IMR-90 (cell line): Measurements from ENCODE around the gene NOM1. TPM values are rescaled to one million over a fixed set of nuclear protein-coding genes. Genes with fewer than 3 reads are reported as not detected.

Experiments
- ATAC-seq: fragments of 200-7000 bp; cut with Tn5 transposase; 2 replicates; pipeline ENCODE4 v1.9.1; 2020; ENCODE audit warnings: low read depth, mild to moderate bottlenecking, moderate library complexity
- BruUV-seq: library from RNA; stranded (reverse); fragments of 400-500 nt; replicated peaks from 2 replicates; lab custom pipeline; 2021; lab: Mats Ljungman, UMichigan
- CTCF ChIA-PET: fragments of 300-600 bp; formaldehyde crosslinking; extraction: SDS; loops from one replicate; lab custom pipeline; 2021; ENCODE audit warnings: antibody characterized with exemption; lab: Yijun Ruan, JAX
- POLR2A ChIA-PET: fragments of 300-600 bp; sonication (Branson Sonifier 250); formaldehyde crosslinking; loops from one replicate; lab custom pipeline; 2022; ENCODE audit warnings: antibody characterized with exemption; ENCODE audit not compliant: unreplicated experiment; lab: Charles Lee
- DNase-seq: peaks from one replicate; pipeline ENCODE4 v3.0.0; 2013
- H2AFZ ChIP-seq: replicated peaks from 2 replicates; pipeline ENCODE3; 2013; ENCODE audit warnings: low read length, mild to moderate bottlenecking; ENCODE audit not compliant: poor library complexity
- H2AK5ac ChIP-seq: 2 replicates; pipeline ENCODE4 v1.6.1; 2013; ENCODE audit warnings: low read depth, low read length, inconsistent platforms
- H2AK9ac ChIP-seq: replicated peaks from 2 replicates; pipeline ENCODE3; 2013; ENCODE audit warnings: mild to moderate bottlenecking, low read depth, low read length, moderate library complexity; ENCODE audit not compliant: poor library complexity
- H2BK120ac ChIP-seq: 2 replicates; pipeline ENCODE4 v1.6.1; 2013; ENCODE audit warnings: low read depth, low read length, inconsistent platforms
- H2BK15ac ChIP-seq: 3 replicates; pipeline ENCODE4 v1.6.1; 2013; ENCODE audit warnings: low read depth, low read length, inconsistent platforms
- H2BK20ac ChIP-seq: 2 replicates; pipeline ENCODE4 v1.6.1; 2013; ENCODE audit warnings: low read depth, mild to moderate bottlenecking, inconsistent platforms, low read length, moderate library complexity
- H2BK5ac ChIP-seq: 2 replicates; pipeline ENCODE4 v1.6.1; 2013; ENCODE audit warnings: mild to moderate bottlenecking, low read depth, low read length, inconsistent platforms; ENCODE audit not compliant: poor library complexity, severe bottlenecking
- H3K14ac ChIP-seq: replicated peaks from 2 replicates; pipeline ENCODE4 v1.6.1; 2013; ENCODE audit warnings: low read depth, low read length, inconsistent platforms
- H3K18ac ChIP-seq: 2 replicates; pipeline ENCODE4 v1.6.1; 2013; ENCODE audit warnings: low read depth, low read length, control low read depth
- H3K23ac ChIP-seq: 2 replicates; pipeline ENCODE4 v1.6.1; 2013; ENCODE audit warnings: low read depth, low read length, inconsistent platforms
- H3K27ac ChIP-seq: 2 replicates; pipeline ENCODE4 v1.5.1; 2013; ENCODE audit warnings: mild to moderate bottlenecking, control low read depth, low read length; ENCODE audit not compliant: insufficient read depth
- H3K27me3 ChIP-seq: 2 replicates; pipeline ENCODE4 v1.6.1; 2013; ENCODE audit warnings: low read length; ENCODE audit not compliant: control insufficient read depth, insufficient read depth
- H3K36me3 ChIP-seq: 2 replicates; pipeline ENCODE4 v1.6.1; 2013; ENCODE audit warnings: low read length, mixed read lengths; ENCODE audit not compliant: control insufficient read depth, insufficient read depth
- H3K4ac ChIP-seq: 2 replicates; pipeline ENCODE4 v1.6.1; 2013; ENCODE audit warnings: low read depth, low read length, inconsistent platforms
- H3K4me1 ChIP-seq: 2 replicates; pipeline ENCODE4 v1.6.1; 2013; ENCODE audit warnings: low read length, mixed read lengths; ENCODE audit not compliant: control insufficient read depth, insufficient read depth
- H3K4me2 ChIP-seq: 2 replicates; pipeline ENCODE4 v1.6.1; 2013; ENCODE audit warnings: low read depth, mild to moderate bottlenecking, control low read depth, low read length, moderate library complexity
- H3K4me3 ChIP-seq: 2 replicates; pipeline ENCODE4 v1.5.1; 2013; ENCODE audit warnings: low read depth, mild to moderate bottlenecking, control low read depth, low read length, moderate library complexity; ENCODE audit not compliant: insufficient read depth
- H3K56ac ChIP-seq: 2 replicates; pipeline ENCODE4 v1.6.1; 2013; ENCODE audit warnings: low read length, inconsistent platforms; ENCODE audit not compliant: insufficient read depth; ENCODE audit errors: extremely low read depth
- H3K79me1 ChIP-seq, 2 experiments: 2 replicates each; pipeline ENCODE4 v1.6.1; 2013; ENCODE audit warnings: low read length in 2 of 2, inconsistent platforms in 1 of 2, low read depth in 1 of 2
- H3K9ac ChIP-seq: 2 replicates; pipeline ENCODE4 v1.6.1; 2013; ENCODE audit warnings: low read depth, low read length, control low read depth
- H3K9me1 ChIP-seq: 2 replicates; pipeline ENCODE4 v1.6.1; 2013; ENCODE audit warnings: low read length, inconsistent platforms; ENCODE audit not compliant: insufficient read depth
- H3K9me3 ChIP-seq: 2 replicates; pipeline ENCODE4 v1.6.1; 2013; ENCODE audit warnings: low read length; ENCODE audit not compliant: control insufficient read depth, insufficient read depth
- H4K20me1 ChIP-seq: 2 replicates; pipeline ENCODE4 v1.6.1; 2013; ENCODE audit warnings: low read length, inconsistent platforms; ENCODE audit not compliant: insufficient read depth
- H4K5ac ChIP-seq: 2 replicates; pipeline ENCODE4 v1.6.1; 2013; ENCODE audit warnings: mild to moderate bottlenecking, low read depth, low read length, control low read depth
- H4K8ac ChIP-seq, 2 experiments: 2 replicates each; pipeline ENCODE4 v1.6.1; 2013; ENCODE audit warnings: low read depth in 2 of 2, low read length in 2 of 2, control low read depth in 1 of 2, inconsistent platforms in 1 of 2
- H4K91ac ChIP-seq: 2 replicates; pipeline ENCODE4 v1.6.1; 2013; ENCODE audit warnings: low read depth, low read length, inconsistent platforms; ENCODE audit not compliant: insufficient read depth
- CHD1 ChIP-seq: IDR thresholded peaks from 2 replicates; pipeline ENCODE4 v1.6.1; 2012; ENCODE audit warnings: low read depth, low read length, improper control_type of control experiment
- FOS ChIP-seq: fragments of 150-350 bp; IDR thresholded peaks from 2 replicates; pipeline ENCODE4 v1.6.1; 2016; ENCODE audit warnings: low read depth, low read length
- MAZ ChIP-seq: IDR thresholded peaks from 2 replicates; pipeline ENCODE4 v1.6.1; 2012; ENCODE audit warnings: low read depth, mild to moderate bottlenecking, low read length, improper control_type of control experiment, moderate library complexity, borderline replicate concordance
- NFE2L2 ChIP-seq: fragments of 150-350 bp; IDR thresholded peaks from 2 replicates; pipeline ENCODE4 v1.6.1; 2016; ENCODE audit warnings: low read depth, mild to moderate bottlenecking, low read length
- WGBS, 2 experiments: methylation state at CpG; one replicate each; pipeline versions ENCODE4 v1.1.5 to v1.1.7; 2013; ENCODE audit warnings: missing lambda C conversion rate in 2 of 2; ENCODE audit not compliant: insufficient read length in 1 of 2; ENCODE audit errors: extremely low coverage in 2 of 2; 5-methylcytosine and 5-hydroxymethylcytosine counted together
- dilution Hi-C: fragments of 300-500 bp; cut with HindIII; formaldehyde crosslinking; loops from one replicate; pipeline ENCODE4 v1.14.3; 2018; ENCODE audit warnings: low sequenced_read_pairs; ENCODE audit not compliant: unreplicated experiment
- in situ Hi-C: fragments of 300-500 bp; cut with MboI; formaldehyde crosslinking; loops from 3 replicates; pipeline ENCODE4 v1.14.3; 2019; ENCODE audit warnings: low sequenced_read_pairs, inconsistent platforms, mixed read lengths
- intact Hi-C: fragments of 100-400 bp; cut with micrococcal nuclease; formaldehyde crosslinking; loops from 2 replicates; pipeline ENCODE4 v1.10.0; 2022
- polyA plus RNA-seq, 3 experiments: library from polyadenylated mRNA; depleted of rRNA; stranded (reverse); fragments of >200 nt; gene quantifications; 2 replicates each; pipeline ENCODE4 v1.2.3, GENCODE V29; 2012; ENCODE audit warnings: low replicate concordance in 1 of 3
- total RNA-seq: library from RNA; depleted of rRNA; stranded (reverse); fragments of >200 nt; gene quantifications from 2 replicates; pipeline ENCODE4 v1.2.3, GENCODE V29; 2012

The NOM1 gene
- total and polyA plus RNA-seq, 2 of the 4 experiments (the other 2 are of a cell fraction) = 15.3 to 15.4 TPM

GRCh38 chr7:156993021-156993924, 43.8 kb downstream of the NOM1 start:
- H2AFZ ChIP-seq = peak overlapping the region; percentile 21
- no peak overlapping the region for H3K9ac ChIP-seq
- no peak overlapping the region for H3K4ac ChIP-seq
- no peak overlapping the region for H2BK5ac ChIP-seq
- POLR2A ChIA-PET = no interaction called here
- H3K36me3 ChIP-seq = no peaks in the 10 kb centered on the region
- no peak overlapping the region for H3K23ac ChIP-seq
- H2BK120ac ChIP-seq = no peak overlapping the region
- H2AK9ac ChIP-seq = no peak overlapping the region
- no peaks in the 10 kb centered on the region for H4K20me1 ChIP-seq
- peaks cover 42% of the 10 kb centered on the region for H3K27me3 ChIP-seq
- no peak for TF ChIP-seq MAZ
- no peak for TF ChIP-seq NFE2L2
- TF ChIP-seq FOS = no peak
- no peak for TF ChIP-seq CHD1
- H2BK15ac ChIP-seq = no peak overlapping the region
- 60% methylated on average over 4 of the region's 32 CpGs; no CpG with 5 or more reads in 1 of the 2 experiments for WGBS, 2 experiments
- H3K18ac ChIP-seq = no peak overlapping the region
- in situ Hi-C loops (no loop called here), intact Hi-C loops (no loop called here), dilution Hi-C loops (no loop called here)
- no peak overlapping the region for H3K14ac ChIP-seq
- CTCF ChIA-PET = interaction anchor here (1.4 kb wide), 1 partner anchor 9 kb away, joined by 3 read pairs; no protein-coding TSS in a partner anchor
- H3K4me3 ChIP-seq = no peak overlapping the region
- BruUV-seq = no TSS peak
- H3K9me1 ChIP-seq = no peaks in the 10 kb centered on the region
- no peak overlapping the region for H2AK5ac ChIP-seq
- H3K9me3 ChIP-seq = peaks cover 7% of the 10 kb centered on the region
- ATAC-seq (peak; percentile 44), DNase-seq (no peak)
- H4K5ac ChIP-seq = no peak overlapping the region
- no peak overlapping the region for H4K91ac ChIP-seq
- no peak overlapping the region for H3K27ac ChIP-seq
- H3K56ac ChIP-seq = no peak overlapping the region
- H3K4me2 ChIP-seq = no peak overlapping the region
- no peaks in the 10 kb centered on the region for H3K4me1 ChIP-seq
- H4K8ac ChIP-seq = no peak overlapping the region
- H2BK20ac ChIP-seq = no peak overlapping the region
- no peaks in the 10 kb centered on the region for H3K79me1 ChIP-seq
